Fibroblast of skin of right quadriceps (primary cell): ENCODE data around the gene DNAH1.

ENCODE experiments used
- DNase-seq: peaks from one replicate; pipeline ENCODE4 v3.0.0-alpha.2; 2013

DNAH1 gene

GRCh38 chr3:52438104-52438376 lies 121.9 kb downstream of the DNAH1 start:
- DNase-seq: no peak

GRCh38 chr3:52438579-52439425 lies 122.7 kb downstream of the DNAH1 start:
- no peak for DNase-seq

- DNase-seq: no peak
Observed at GRCh38 chr3:52439426-52440248, 123.5 kb downstream of the DNAH1 start.

GRCh38 chr3:52440249-52440551 lies 124.1 kb downstream of the DNAH1 start:
- DNase-seq: no peak

GRCh38 chr3:52440671-52441070 lies 124.6 kb downstream of the DNAH1 start:
- no peak for DNase-seq

- DNase-seq: no peak
Observed at GRCh38 chr3:52441091-52441771, 125.1 kb downstream of the DNAH1 start.

GRCh38 chr3:52441772-52442332 lies 125.7 kb downstream of the DNAH1 start:
- no peak for DNase-seq

- DNase-seq: no peak
Observed at GRCh38 chr3:52442409-52443267, 126.5 kb downstream of the DNAH1 start.

GRCh38 chr3:52443268-52443610 lies 127.1 kb downstream of the DNAH1 start:
- DNase-seq: no peak

- DNase-seq: no peak
Observed at GRCh38 chr3:52443791-52444687, 127.9 kb downstream of the DNAH1 start.

- DNase-seq: peak; percentile 18
Observed at GRCh38 chr3:52444860-52445793, 129.0 kb downstream of the DNAH1 start, which contains the start of gene SEMA3G. TSS of gene SEMA3G (minus strand) at chr3:52445103. CDS start at chr3:52445027, 76 bp downstream.

GRCh38 chr3:52446042-52446441 lies 129.9 kb downstream of the DNAH1 start:
- no peak for DNase-seq

- DNase-seq: peak; percentile 49
Observed at GRCh38 chr3:52446631-52447511, 130.8 kb downstream of the DNAH1 start.

- DNase-seq: no peak
Observed at GRCh38 chr3:52447512-52448355, 131.6 kb downstream of the DNAH1 start.
